GM21786 (cell line): ENCODE results near the gene IFT20.

Experiments
- ATAC-seq: cut with Tn5 transposase; IDR thresholded peaks from one replicate; pipeline ENCODE4 v1.9.1; 2021; ENCODE audit not compliant: unreplicated experiment

The IFT20 gene

GRCh38 chr17:28335201-28335958 lies at the start of gene IFT20, which contains the start of gene TNFAIP1:
TSS of gene IFT20 (minus strand) at chr17:28335472. CDS start at chr17:28331985, 3,487 bp downstream.
TSS of gene TNFAIP1 (plus strand) at chr17:28335761. CDS start at chr17:28339522, 3,761 bp downstream.
- peak; percentile 96 for ATAC-seq

- ATAC-seq, result no peak
Measured at GRCh38 chr17:28385037-28385400, 49.7 kb upstream of the IFT20 start.

GRCh38 chr17:28384281-28385036 lies 49.2 kb upstream of the IFT20 start:
- peak; percentile 57 for ATAC-seq

GRCh38 chr17:28381141-28381825 lies 46.0 kb upstream of the IFT20 start:
- no peak for ATAC-seq

- ATAC-seq, result no peak
Measured at GRCh38 chr17:28379814-28380801, 44.8 kb upstream of the IFT20 start.

- ATAC-seq, result no peak
Measured at GRCh38 chr17:28372945-28373274, 37.6 kb upstream of the IFT20 start.

- no peak for ATAC-seq
Measured at GRCh38 chr17:28372203-28372944, 37.1 kb upstream of the IFT20 start.

- peak; percentile 85 for ATAC-seq
Measured at GRCh38 chr17:28371245-28372202, 36.3 kb upstream of the IFT20 start, which contains the start of gene SARM1. TSS of gene SARM1 (plus strand) at chr17:28371694. CDS start at chr17:28372033, 339 bp downstream.

- no peak for ATAC-seq
Measured at GRCh38 chr17:28370744-28371103, 35.5 kb upstream of the IFT20 start.

- ATAC-seq, result no peak
Measured at GRCh38 chr17:28370035-28370743, 34.9 kb upstream of the IFT20 start, which contains the start of gene VTN. TSS of gene VTN (minus strand) at chr17:28370307. CDS start at chr17:28370203, 104 bp downstream.

- no peak for ATAC-seq
Measured at GRCh38 chr17:28369684-28370034, 34.4 kb upstream of the IFT20 start.

GRCh38 chr17:28368915-28369683 lies 33.8 kb upstream of the IFT20 start:
- no peak for ATAC-seq

- no peak for ATAC-seq
Measured at GRCh38 chr17:28368306-28368831, 33.1 kb upstream of the IFT20 start.

- no peak for ATAC-seq
Measured at GRCh38 chr17:28367641-28368305, 32.5 kb upstream of the IFT20 start.

GRCh38 chr17:28366605-28367004 lies 31.3 kb upstream of the IFT20 start:
- ATAC-seq, result no peak

- no peak for ATAC-seq
Measured at GRCh38 chr17:28365487-28365886, 30.2 kb upstream of the IFT20 start.
